OCI-LY1 (cell line): ENCODE results near the gene SDK1.

Experiments used
- H2AFZ ChIP-seq: fragments of 200-600 bp; sonication (generic), shearing (Covaris generic); 2 replicates; pipeline ENCODE4 v1.6.0; 2014; ENCODE audit warnings: antibody characterized with exemption, mild to moderate bottlenecking, low read length
- H3F3A ChIP-seq: fragments of 200-600 bp; sonication (generic), shearing (Covaris generic); 2 replicates; pipeline ENCODE4 v1.6.0; 2014; ENCODE audit warnings: mild to moderate bottlenecking, antibody characterized with exemption, low read length, moderate library complexity; ENCODE audit not compliant: insufficient read depth
- H3K27ac ChIP-seq: fragments of 200-600 bp; sonication (generic); 2 replicates; pipeline ENCODE4 v1.5.1; 2014; ENCODE audit warnings: low read length, mixed run types, mild to moderate bottlenecking, low read depth; ENCODE audit not compliant: poor library complexity, severe bottlenecking
- H3K27me3 ChIP-seq: fragments of 200-600 bp; sonication (generic); 2 replicates; pipeline ENCODE4 v1.6.0; 2014; ENCODE audit warnings: antibody characterized with exemption, mild to moderate bottlenecking, low read length, moderate library complexity; ENCODE audit not compliant: insufficient read depth
- H3K36me3 ChIP-seq: fragments of 200-600 bp; sonication (generic); 2 replicates; pipeline ENCODE4 v1.6.1; 2014; ENCODE audit warnings: mild to moderate bottlenecking, antibody characterized with exemption, low read length, moderate library complexity, mixed read lengths; ENCODE audit not compliant: insufficient read depth
- H3K4me1 ChIP-seq: fragments of 200-600 bp; sonication (generic); 2 replicates; pipeline ENCODE4 v1.5.1; 2014; ENCODE audit warnings: mild to moderate bottlenecking, low read length, moderate library complexity; ENCODE audit not compliant: insufficient read depth, severe bottlenecking
- H3K4me2 ChIP-seq: fragments of 200-600 bp; sonication (generic), shearing (Covaris generic); 2 replicates; pipeline ENCODE4 v1.6.1; 2014; ENCODE audit warnings: low read length
- H3K4me3 ChIP-seq: fragments of 200-600 bp; sonication (generic); 2 replicates; pipeline ENCODE4 v1.5.1; 2014; ENCODE audit warnings: low read length, low read depth, mild to moderate bottlenecking, mixed read lengths; ENCODE audit not compliant: poor library complexity, severe bottlenecking
- H3K79me2 ChIP-seq: fragments of 200-600 bp; shearing (Covaris generic); 2 replicates; pipeline ENCODE4 v1.6.1; 2016; ENCODE audit warnings: mixed run types, low read length, mixed read lengths; ENCODE audit not compliant: insufficient read depth
- H3K9ac ChIP-seq: fragments of 200-600 bp; sonication (generic), shearing (Covaris generic); 2 replicates; pipeline ENCODE4 v1.6.1; 2014; ENCODE audit warnings: mild to moderate bottlenecking, low read length, mixed read lengths
- H3K9me2 ChIP-seq: fragments of 200-600 bp; sonication (generic), shearing (Covaris generic); 2 replicates; pipeline ENCODE4 v1.6.1; 2014; ENCODE audit warnings: low read depth, mild to moderate bottlenecking, low read length, mixed read lengths
- H3K9me3 ChIP-seq: fragments of 200-600 bp; shearing (Covaris generic); 2 replicates; pipeline ENCODE4 v1.6.1; 2014; ENCODE audit warnings: low read length, mixed read lengths
- H4K20me1 ChIP-seq: fragments of 200-600 bp; sonication (generic), shearing (Covaris generic); 2 replicates; pipeline ENCODE4 v1.6.0; 2016; ENCODE audit warnings: mild to moderate bottlenecking, low read length; ENCODE audit not compliant: insufficient read depth
- CTCF ChIP-seq: fragments of 200-600 bp; sonication (generic), shearing (Covaris generic); IDR thresholded peaks from 2 replicates; pipeline ENCODE4 v1.5.1; 2017; ENCODE audit warnings: mild to moderate bottlenecking, antibody characterized with exemption, low read length, moderate library complexity, mixed read lengths
- EZH2 ChIP-seq: fragments of 200-600 bp; sonication (generic), shearing (Covaris generic); IDR thresholded peaks from 2 replicates; pipeline ENCODE4 v1.8.0; 2017; ENCODE audit warnings: borderline replicate concordance, mixed run types, mild to moderate bottlenecking, antibody characterized with exemption, low read length, moderate library complexity, mixed read lengths

The SDK1 gene

GRCh38 chr7:4025210-4025609 is 724.2 kb downstream of the SDK1 start:
- Histone ChIP-seq H3K36me3 (peaks cover 3% of the 10 kb centered on the region), H3K79me2 (no peaks in the 10 kb centered on the region), H3K9ac (no peak overlapping the region), H3K4me3 (no peak overlapping the region), H3K27ac (no peak overlapping the region), H3K9me3 (no peaks in the 10 kb centered on the region), H3K4me1 (no peaks in the 10 kb centered on the region), H2AFZ (no peak overlapping the region), H3K4me2 (no peak overlapping the region), H4K20me1 (no peaks in the 10 kb centered on the region), H3F3A (no peaks in the 10 kb centered on the region), H3K27me3 (no peaks in the 10 kb centered on the region), H3K9me2 (no peaks in the 10 kb centered on the region)
- TF ChIP-seq EZH2 (no peak), CTCF (no peak)

GRCh38 chr7:4025694-4026615 is 724.9 kb downstream of the SDK1 start:
- TF ChIP-seq EZH2 = no peak
- TF ChIP-seq CTCF = no peak

GRCh38 chr7:4026941-4027486 is 726.0 kb downstream of the SDK1 start:
- Histone ChIP-seq H3K4me2 (no peak overlapping the region), H3K9me3 (no peaks in the 10 kb centered on the region), H4K20me1 (no peaks in the 10 kb centered on the region), H3K27ac (no peak overlapping the region), H2AFZ (no peak overlapping the region), H3K9ac (no peak overlapping the region), H3K4me3 (no peak overlapping the region), H3K27me3 (no peaks in the 10 kb centered on the region), H3K4me1 (no peaks in the 10 kb centered on the region), H3K9me2 (no peaks in the 10 kb centered on the region), H3K36me3 (no peaks in the 10 kb centered on the region), H3F3A (no peaks in the 10 kb centered on the region), H3K79me2 (no peaks in the 10 kb centered on the region)
- no peak for TF ChIP-seq EZH2
- no peak for TF ChIP-seq CTCF

More at GRCh38 chr7:4025694-4026615, 724.9 kb downstream of the SDK1 start:
- H3K4me2 ChIP-seq = no peak overlapping the region
- H2AFZ ChIP-seq = no peak overlapping the region
- no peak overlapping the region for H3K9ac ChIP-seq
- H3K4me1 ChIP-seq = no peaks in the 10 kb centered on the region
- H3K4me3 ChIP-seq = no peak overlapping the region
- H3K27me3 ChIP-seq = no peaks in the 10 kb centered on the region
- H3K27ac ChIP-seq = no peak overlapping the region
- no peaks in the 10 kb centered on the region for H3K36me3 ChIP-seq
- H3K9me3 ChIP-seq = no peaks in the 10 kb centered on the region
- H3K9me2 ChIP-seq = no peaks in the 10 kb centered on the region
- no peaks in the 10 kb centered on the region for H3K79me2 ChIP-seq
- H4K20me1 ChIP-seq = no peaks in the 10 kb centered on the region
- no peaks in the 10 kb centered on the region for H3F3A ChIP-seq
